SK-N-SH treated with all-trans-retinoic acid at 6 μM for 48 hours (cell line): ENCODE measurements around the gene RERE.

Experiments used
- ATAC-seq: fragments of 200-7000 bp; cut with Tn5 transposase; 3 replicates; pipeline ENCODE4 v1.9.1; 2020; ENCODE audit warnings: mild to moderate bottlenecking, moderate library complexity
- ARNTL ChIP-seq: fragments of 450-650 bp; formaldehyde crosslinking; IDR thresholded peaks from 2 replicates; pipeline ENCODE4 v1.5.0; 2020; ENCODE audit warnings: low read depth, mild to moderate bottlenecking, moderate library complexity, borderline replicate concordance
- BACH2 ChIP-seq: fragments of 250-450 bp; sonication (Bioruptor Pico); IDR thresholded peaks from 2 replicates; pipeline ENCODE4 v1.9.0; 2021; ENCODE audit warnings: mild to moderate bottlenecking, borderline replicate concordance
- CSDC2 ChIP-seq: fragments of 250-450 bp; sonication (Bioruptor Pico); IDR thresholded peaks from 2 replicates; pipeline ENCODE4 v1.5.0; 2020; ENCODE audit warnings: mild to moderate bottlenecking, moderate library complexity
- ESRRG ChIP-seq: fragments of 250-450 bp; sonication (Bioruptor Pico); IDR thresholded peaks from 2 replicates; pipeline ENCODE4 v1.6.1; 2021; ENCODE audit warnings: mild to moderate bottlenecking
- GLIS3 ChIP-seq: fragments of 250-450 bp; sonication (Bioruptor Pico); IDR thresholded peaks from 2 replicates; pipeline ENCODE4 v1.5.0; 2020; ENCODE audit warnings: mild to moderate bottlenecking, moderate library complexity
- ISL1 ChIP-seq: fragments of 250-450 bp; sonication (Bioruptor Pico); IDR thresholded peaks from 2 replicates; pipeline ENCODE4 v2.1.2; 2022; ENCODE audit warnings: mild to moderate bottlenecking, moderate library complexity
- OSR1 ChIP-seq: fragments of 250-450 bp; sonication (Bioruptor Pico); IDR thresholded peaks from 2 replicates; pipeline ENCODE4 v1.8.0; 2022; ENCODE audit warnings: moderate library complexity, mild to moderate bottlenecking, inconsistent platforms
- PPARA ChIP-seq: fragments of 250-450 bp; sonication (Bioruptor Pico); IDR thresholded peaks from 2 replicates; pipeline ENCODE4 v1.5.0; 2020; ENCODE audit warnings: mild to moderate bottlenecking, borderline replicate concordance
- RARB ChIP-seq: fragments of 250-450 bp; sonication (Bioruptor Pico); IDR thresholded peaks from 2 replicates; pipeline ENCODE4 v1.8.0; 2021; ENCODE audit warnings: mild to moderate bottlenecking, moderate library complexity
- SNAI2 ChIP-seq: fragments of 250-450 bp; sonication (Bioruptor Pico); IDR thresholded peaks from 2 replicates; pipeline ENCODE4 v1.5.0; 2020; ENCODE audit warnings: mild to moderate bottlenecking, moderate library complexity
- TCF4 ChIP-seq: fragments of 250-450 bp; sonication (Bioruptor Pico); IDR thresholded peaks from 2 replicates; pipeline ENCODE4 v1.8.0; 2021; ENCODE audit warnings: mild to moderate bottlenecking, moderate library complexity, borderline replicate concordance
- TOX ChIP-seq: fragments of 250-450 bp; sonication (Bioruptor Pico); IDR thresholded peaks from 2 replicates; pipeline ENCODE4 v1.8.0; 2021; ENCODE audit warnings: mild to moderate bottlenecking, moderate library complexity, borderline replicate concordance
- ZC3H10 ChIP-seq: fragments of 250-450 bp; sonication (Bioruptor Pico); IDR thresholded peaks from 2 replicates; pipeline ENCODE4 v1.5.1; 2021; ENCODE audit warnings: mild to moderate bottlenecking, moderate library complexity
- ZFP3 ChIP-seq: fragments of 250-450 bp; sonication (Bioruptor Pico); IDR thresholded peaks from 2 replicates; pipeline ENCODE4 v1.5.0; 2020; ENCODE audit warnings: mild to moderate bottlenecking, moderate library complexity
- ZNF565 ChIP-seq: fragments of 450-650 bp; formaldehyde crosslinking; conservative IDR thresholded peaks from 2 replicates; pipeline ENCODE4 v1.5.0; 2020; ENCODE audit warnings: low read depth, mild to moderate bottlenecking, moderate library complexity
- ZNF70 ChIP-seq: fragments of 450-650 bp; formaldehyde crosslinking; IDR thresholded peaks from 2 replicates; pipeline ENCODE4 v1.5.0; 2020; ENCODE audit warnings: mild to moderate bottlenecking, moderate library complexity
- ZNF8 ChIP-seq: fragments of 450-650 bp; formaldehyde crosslinking; IDR thresholded peaks from 2 replicates; pipeline ENCODE4 v1.5.0; 2020; ENCODE audit warnings: mild to moderate bottlenecking, moderate library complexity
- TF ChIP-seq, protein P1 (sequence below): fragments of 250-450 bp; sonication (Bioruptor Pico); IDR thresholded peaks from 2 replicates; pipeline ENCODE4 v1.8.0; 2020; ENCODE audit warnings: mild to moderate bottlenecking, moderate library complexity, borderline replicate concordance
- TF ChIP-seq, protein P2 (sequence below): fragments of 250-450 bp; sonication (Bioruptor Pico); IDR thresholded peaks from 2 replicates; pipeline ENCODE4 v1.5.0; 2020; ENCODE audit warnings: mild to moderate bottlenecking, moderate library complexity
- TF ChIP-seq, protein P3 (sequence below): fragments of 250-450 bp; sonication (Bioruptor Pico); IDR thresholded peaks from 2 replicates; pipeline ENCODE4 v1.5.1; 2020; ENCODE audit warnings: low read depth, mild to moderate bottlenecking, moderate library complexity
- TF ChIP-seq, protein P4 (sequence below): fragments of 250-450 bp; sonication (Bioruptor Pico); IDR thresholded peaks from 2 replicates; pipeline ENCODE4 v1.5.1; 2021; ENCODE audit warnings: mild to moderate bottlenecking, moderate library complexity

Gene RERE

DNA sequence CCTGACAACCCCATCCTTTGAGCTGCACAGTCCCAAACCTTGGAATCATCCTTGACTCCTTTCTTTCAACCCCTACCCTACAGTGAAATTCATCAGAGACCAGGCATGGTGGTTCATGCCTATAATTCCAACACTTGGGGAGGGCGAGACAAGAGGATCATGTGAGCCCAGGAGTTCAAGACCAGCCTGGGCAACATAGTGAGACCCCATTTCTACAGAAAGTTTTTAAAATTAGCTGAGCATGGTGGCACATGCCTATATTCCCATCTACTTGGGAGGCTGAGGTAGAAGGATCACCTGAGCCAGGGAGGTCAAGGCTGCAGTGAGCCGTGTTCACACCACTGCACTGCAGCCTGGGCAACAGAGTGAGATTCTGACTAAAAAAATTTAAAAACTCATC, 34.5 kb downstream of the RERE start (continued):
- TF ChIP-seq OSR1 (CRISPR knock-in tag) (no peak), RARB (CRISPR knock-in tag) (no peak)
- TF ChIP-seq, protein P1, sequence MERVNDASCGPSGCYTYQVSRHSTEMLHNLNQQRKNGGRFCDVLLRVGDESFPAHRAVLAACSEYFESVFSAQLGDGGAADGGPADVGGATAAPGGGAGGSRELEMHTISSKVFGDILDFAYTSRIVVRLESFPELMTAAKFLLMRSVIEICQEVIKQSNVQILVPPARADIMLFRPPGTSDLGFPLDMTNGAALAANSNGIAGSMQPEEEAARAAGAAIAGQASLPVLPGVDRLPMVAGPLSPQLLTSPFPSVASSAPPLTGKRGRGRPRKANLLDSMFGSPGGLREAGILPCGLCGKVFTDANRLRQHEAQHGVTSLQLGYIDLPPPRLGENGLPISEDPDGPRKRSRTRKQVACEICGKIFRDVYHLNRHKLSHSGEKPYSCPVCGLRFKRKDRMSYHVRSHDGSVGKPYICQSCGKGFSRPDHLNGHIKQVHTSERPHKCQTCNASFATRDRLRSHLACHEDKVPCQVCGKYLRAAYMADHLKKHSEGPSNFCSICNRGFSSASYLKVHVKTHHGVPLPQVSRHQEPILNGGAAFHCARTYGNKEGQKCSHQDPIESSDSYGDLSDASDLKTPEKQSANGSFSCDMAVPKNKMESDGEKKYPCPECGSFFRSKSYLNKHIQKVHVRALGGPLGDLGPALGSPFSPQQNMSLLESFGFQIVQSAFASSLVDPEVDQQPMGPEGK, result no peak
- TF ChIP-seq, all 23 proteins: peak for 0

DNA sequence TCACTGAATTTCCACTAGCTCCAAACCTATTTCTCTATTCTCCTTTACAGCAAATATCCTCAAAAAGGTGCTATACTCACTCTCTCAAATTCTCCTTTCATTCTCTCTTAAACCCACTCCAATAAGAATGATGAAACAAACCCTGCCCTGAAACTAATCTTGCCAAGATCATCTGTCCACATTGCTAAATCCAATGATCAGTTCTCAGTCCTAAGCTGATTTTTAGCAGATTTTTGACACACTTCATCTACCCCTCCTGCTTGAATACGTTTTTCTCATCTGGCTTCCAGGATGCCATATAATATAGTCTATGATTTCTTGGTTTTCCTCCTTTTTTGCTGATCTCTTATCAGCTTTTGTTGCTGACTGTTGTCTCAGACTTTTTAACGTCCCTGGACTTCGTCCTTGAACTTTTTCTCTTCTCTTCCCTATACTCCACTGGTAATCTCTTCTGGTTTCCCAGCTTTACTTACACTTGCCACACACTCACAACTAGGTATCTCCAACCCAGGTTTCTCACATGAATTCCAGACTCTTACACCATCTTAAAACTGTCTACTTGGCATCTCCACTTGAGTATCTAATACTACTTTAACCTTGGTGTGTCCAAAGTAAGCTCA, 35.3 kb downstream of the RERE start:
- TF ChIP-seq ZC3H10 (CRISPR knock-in tag), result no peak
- TF ChIP-seq TOX, result no peak
- TF ChIP-seq ZNF70, result no peak
- no peak for TF ChIP-seq PPARA
- TF ChIP-seq GLIS3, result no peak
- no peak for TF ChIP-seq TCF4 (CRISPR knock-in tag)
- TF ChIP-seq, protein P2, sequence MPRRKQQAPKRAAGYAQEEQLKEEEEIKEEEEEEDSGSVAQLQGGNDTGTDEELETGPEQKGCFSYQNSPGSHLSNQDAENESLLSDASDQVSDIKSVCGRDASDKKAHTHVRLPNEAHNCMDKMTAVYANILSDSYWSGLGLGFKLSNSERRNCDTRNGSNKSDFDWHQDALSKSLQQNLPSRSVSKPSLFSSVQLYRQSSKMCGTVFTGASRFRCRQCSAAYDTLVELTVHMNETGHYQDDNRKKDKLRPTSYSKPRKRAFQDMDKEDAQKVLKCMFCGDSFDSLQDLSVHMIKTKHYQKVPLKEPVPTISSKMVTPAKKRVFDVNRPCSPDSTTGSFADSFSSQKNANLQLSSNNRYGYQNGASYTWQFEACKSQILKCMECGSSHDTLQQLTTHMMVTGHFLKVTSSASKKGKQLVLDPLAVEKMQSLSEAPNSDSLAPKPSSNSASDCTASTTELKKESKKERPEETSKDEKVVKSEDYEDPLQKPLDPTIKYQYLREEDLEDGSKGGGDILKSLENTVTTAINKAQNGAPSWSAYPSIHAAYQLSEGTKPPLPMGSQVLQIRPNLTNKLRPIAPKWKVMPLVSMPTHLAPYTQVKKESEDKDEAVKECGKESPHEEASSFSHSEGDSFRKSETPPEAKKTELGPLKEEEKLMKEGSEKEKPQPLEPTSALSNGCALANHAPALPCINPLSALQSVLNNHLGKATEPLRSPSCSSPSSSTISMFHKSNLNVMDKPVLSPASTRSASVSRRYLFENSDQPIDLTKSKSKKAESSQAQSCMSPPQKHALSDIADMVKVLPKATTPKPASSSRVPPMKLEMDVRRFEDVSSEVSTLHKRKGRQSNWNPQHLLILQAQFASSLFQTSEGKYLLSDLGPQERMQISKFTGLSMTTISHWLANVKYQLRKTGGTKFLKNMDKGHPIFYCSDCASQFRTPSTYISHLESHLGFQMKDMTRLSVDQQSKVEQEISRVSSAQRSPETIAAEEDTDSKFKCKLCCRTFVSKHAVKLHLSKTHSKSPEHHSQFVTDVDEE (CRISPR knock-in tag), result no peak
- TF ChIP-seq, protein P1, result no peak
- no peak for TF ChIP-seq ARNTL (CRISPR knock-in tag)
- no peak for TF ChIP-seq RARB (CRISPR knock-in tag)
- TF ChIP-seq ZFP3 (CRISPR knock-in tag), result no peak
- no peak for TF ChIP-seq ZNF8 (CRISPR knock-in tag)
- no peak for TF ChIP-seq ISL1 (CRISPR knock-in tag)
- TF ChIP-seq SNAI2 (CRISPR knock-in tag), result no peak
- no peak for TF ChIP-seq OSR1 (CRISPR knock-in tag)
- TF ChIP-seq, protein P3, sequence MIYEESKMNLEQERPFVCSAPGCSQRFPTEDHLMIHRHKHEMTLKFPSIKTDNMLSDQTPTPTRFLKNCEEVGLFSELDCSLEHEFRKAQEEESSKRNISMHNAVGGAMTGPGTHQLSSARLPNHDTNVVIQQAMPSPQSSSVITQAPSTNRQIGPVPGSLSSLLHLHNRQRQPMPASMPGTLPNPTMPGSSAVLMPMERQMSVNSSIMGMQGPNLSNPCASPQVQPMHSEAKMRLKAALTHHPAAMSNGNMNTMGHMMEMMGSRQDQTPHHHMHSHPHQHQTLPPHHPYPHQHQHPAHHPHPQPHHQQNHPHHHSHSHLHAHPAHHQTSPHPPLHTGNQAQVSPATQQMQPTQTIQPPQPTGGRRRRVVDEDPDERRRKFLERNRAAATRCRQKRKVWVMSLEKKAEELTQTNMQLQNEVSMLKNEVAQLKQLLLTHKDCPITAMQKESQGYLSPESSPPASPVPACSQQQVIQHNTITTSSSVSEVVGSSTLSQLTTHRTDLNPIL, result no peak
- TF ChIP-seq CSDC2 (CRISPR knock-in tag), result no peak
- no peak for ATAC-seq

DNA sequence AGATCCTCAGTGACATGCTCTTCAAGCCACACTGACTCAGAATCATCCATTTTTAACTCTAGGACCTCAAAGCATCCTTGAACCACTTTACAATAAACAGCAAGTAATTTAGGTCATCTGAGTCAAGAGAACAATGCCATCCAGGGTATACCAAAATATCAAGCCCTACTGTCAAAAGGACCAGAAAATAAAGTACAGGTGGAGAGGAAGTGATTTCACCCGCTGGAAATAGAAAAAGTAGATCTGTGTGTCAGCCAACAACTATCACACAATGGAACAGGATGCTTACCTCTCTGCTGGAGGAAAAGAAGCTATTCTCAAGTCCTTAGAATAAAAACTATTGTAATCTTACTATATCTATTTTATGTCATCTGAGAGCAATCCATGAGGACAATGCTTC, 37.0 kb downstream of the RERE start:
- TF ChIP-seq SNAI2 (CRISPR knock-in tag) (no peak), ARNTL (CRISPR knock-in tag) (no peak), BACH2 (CRISPR knock-in tag) (no peak), PPARA (no peak), ESRRG (CRISPR knock-in tag) (no peak), ZNF565 (CRISPR knock-in tag) (no peak), CSDC2 (CRISPR knock-in tag) (no peak), ZNF70 (no peak), ISL1 (CRISPR knock-in tag) (no peak), ZC3H10 (CRISPR knock-in tag) (no peak), ZNF8 (CRISPR knock-in tag) (no peak), RARB (CRISPR knock-in tag) (no peak)
- TF ChIP-seq, protein P4, sequence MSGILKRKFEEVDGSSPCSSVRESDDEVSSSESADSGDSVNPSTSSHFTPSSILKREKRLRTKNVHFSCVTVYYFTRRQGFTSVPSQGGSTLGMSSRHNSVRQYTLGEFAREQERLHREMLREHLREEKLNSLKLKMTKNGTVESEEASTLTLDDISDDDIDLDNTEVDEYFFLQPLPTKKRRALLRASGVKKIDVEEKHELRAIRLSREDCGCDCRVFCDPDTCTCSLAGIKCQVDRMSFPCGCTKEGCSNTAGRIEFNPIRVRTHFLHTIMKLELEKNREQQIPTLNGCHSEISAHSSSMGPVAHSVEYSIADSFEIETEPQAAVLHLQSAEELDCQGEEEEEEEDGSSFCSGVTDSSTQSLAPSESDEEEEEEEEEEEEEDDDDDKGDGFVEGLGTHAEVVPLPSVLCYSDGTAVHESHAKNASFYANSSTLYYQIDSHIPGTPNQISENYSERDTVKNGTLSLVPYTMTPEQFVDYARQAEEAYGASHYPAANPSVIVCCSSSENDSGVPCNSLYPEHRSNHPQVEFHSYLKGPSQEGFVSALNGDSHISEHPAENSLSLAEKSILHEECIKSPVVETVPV (CRISPR knock-in tag), result no peak
- TF ChIP-seq, protein P1, result no peak
- ATAC-seq, result no peak
